ENCODE data around the gene PURB.
"Not testable (repeated sequence)": the region's sequence is repeated elsewhere in the genome, so short reads cannot be mapped to it uniquely, and the experiment has no call there.

Gene PURB

GRCh38 chr7:44885394-44886317 is at the start of gene PURB:
Gene PURB (minus strand): TSS chr7:44885530. CDS start chr7:44885348, 182 bp downstream.
- H3K9me3 Mint-ChIP-seq, result no peaks in the 10 kb centered on the region
- peak within 1 kb of the TSS; percentile 99 for H3K27ac Mint-ChIP-seq
- peak within 1 kb of the TSS; percentile 89 for H3K4me3 Mint-ChIP-seq
- H3K4me1 Mint-ChIP-seq, result peaks cover 45% of the 10 kb centered on the region
- ATAC-seq, result peak; percentile 96
- peak; percentile 97 to 98 for DNase-seq (ENCODE audit: low spot score in 2 of 2)
- H3K36me3 Mint-ChIP-seq, result peaks cover 51% of the 10 kb centered on the region

GRCh38 chr7:44935016-44935415 is 49.7 kb upstream of the PURB start:
- peak overlapping the region; percentile 29 for H3K27ac Mint-ChIP-seq
- H3K4me3 Mint-ChIP-seq, result no peak overlapping the region
- no peaks in the 10 kb centered on the region for H3K36me3 Mint-ChIP-seq
- DNase-seq (ENCODE audit: low spot score in 2 of 2) (no peak), ATAC-seq (no peak)
- peaks cover 9% of the 10 kb centered on the region for H3K4me1 Mint-ChIP-seq
- H3K9me3 Mint-ChIP-seq, result no peaks in the 10 kb centered on the region

GRCh38 chr7:44934510-44934909 is 49.2 kb upstream of the PURB start:
- not testable (repeated sequence) for DNase-seq (ENCODE audit: low spot score in 2 of 2); H3K4me1 Mint-ChIP-seq; H3K4me3 Mint-ChIP-seq; H3K9me3 Mint-ChIP-seq; H3K36me3 Mint-ChIP-seq; ATAC-seq
- H3K27ac Mint-ChIP-seq, result peak overlapping the region; percentile 29

GRCh38 chr7:44930921-44931320 is 45.6 kb upstream of the PURB start:
- DNase-seq (ENCODE audit: low spot score in 2 of 2), result no peak
- H3K36me3 Mint-ChIP-seq, result no peaks in the 10 kb centered on the region
- no peaks in the 10 kb centered on the region for H3K4me1 Mint-ChIP-seq
- no peak for ATAC-seq
- no peak overlapping the region for H3K27ac Mint-ChIP-seq
- H3K4me3 Mint-ChIP-seq, result no peak overlapping the region
- no peaks in the 10 kb centered on the region for H3K9me3 Mint-ChIP-seq

- Mint-ChIP-seq H3K4me3 (no peak overlapping the region), H3K36me3 (no peaks in the 10 kb centered on the region), H3K4me1 (peaks cover 12% of the 10 kb centered on the region), H3K9me3 (no peaks in the 10 kb centered on the region), H3K27ac (no peak overlapping the region)
- DNase-seq (ENCODE audit: low spot score in 2 of 2) (no peak), ATAC-seq (peak; percentile 33)
Measured at GRCh38 chr7:44922351-44922694, 37.0 kb upstream of the PURB start.

- H3K27ac Mint-ChIP-seq, result peak overlapping the region; percentile 12
- peaks cover 12% of the 10 kb centered on the region for H3K4me1 Mint-ChIP-seq
- H3K4me3 Mint-ChIP-seq, result no peak overlapping the region
- ATAC-seq (peak; percentile 99), DNase-seq (ENCODE audit: low spot score in 2 of 2) (peak; percentile 95 to 99)
- no peaks in the 10 kb centered on the region for H3K36me3 Mint-ChIP-seq
- H3K9me3 Mint-ChIP-seq, result no peaks in the 10 kb centered on the region
Measured at GRCh38 chr7:44921607-44922350, 36.4 kb upstream of the PURB start.

- no peak for ATAC-seq
- Mint-ChIP-seq H3K4me1 (peaks cover 12% of the 10 kb centered on the region), H3K27ac (no peak overlapping the region), H3K4me3 (no peak overlapping the region), H3K36me3 (no peaks in the 10 kb centered on the region), H3K9me3 (no peaks in the 10 kb centered on the region)
- DNase-seq (ENCODE audit: low spot score in 2 of 2), result no peak
Measured at GRCh38 chr7:44920119-44920518, 34.8 kb upstream of the PURB start.

- no peak overlapping the region for H3K27ac Mint-ChIP-seq
- H3K4me1 Mint-ChIP-seq, result peaks cover 12% of the 10 kb centered on the region
- H3K4me3 Mint-ChIP-seq, result no peak overlapping the region
- no peaks in the 10 kb centered on the region for H3K9me3 Mint-ChIP-seq
- no peak for ATAC-seq
- no peaks in the 10 kb centered on the region for H3K36me3 Mint-ChIP-seq
- no peak for DNase-seq (ENCODE audit: low spot score in 2 of 2)
Measured at GRCh38 chr7:44918029-44918428, 32.7 kb upstream of the PURB start.

GRCh38 chr7:44917465-44917864 is 32.1 kb upstream of the PURB start:
- Mint-ChIP-seq H3K9me3 (no peaks in the 10 kb centered on the region), H3K4me3 (no peak overlapping the region), H3K36me3 (no peaks in the 10 kb centered on the region), H3K4me1 (peaks cover 11% of the 10 kb centered on the region), H3K27ac (no peak overlapping the region)
- DNase-seq (ENCODE audit: low spot score in 2 of 2) (no peak), ATAC-seq (no peak)

GRCh38 chr7:44914992-44915607 is 29.8 kb upstream of the PURB start:
- peak overlapping the region; percentile 68 for H3K27ac Mint-ChIP-seq
- ATAC-seq (peak; percentile 92), DNase-seq (ENCODE audit: low spot score in 2 of 2) (peak in 1 of 2 donors; percentile 58)
- no peaks in the 10 kb centered on the region for H3K36me3 Mint-ChIP-seq
- H3K4me3 Mint-ChIP-seq, result no peak overlapping the region
- no peaks in the 10 kb centered on the region for H3K9me3 Mint-ChIP-seq
- H3K4me1 Mint-ChIP-seq, result no peaks in the 10 kb centered on the region

- ATAC-seq, result no peak
- Mint-ChIP-seq H3K27ac (peak overlapping the region; percentile 68), H3K4me3 (no peak overlapping the region), H3K4me1 (no peaks in the 10 kb centered on the region), H3K9me3 (no peaks in the 10 kb centered on the region), H3K36me3 (peaks cover 6% of the 10 kb centered on the region)
- DNase-seq (ENCODE audit: low spot score in 2 of 2), result no peak
Measured at GRCh38 chr7:44912775-44913347, 27.5 kb upstream of the PURB start.

GRCh38 chr7:44911911-44912310 is 26.6 kb upstream of the PURB start:
- ATAC-seq (no peak), DNase-seq (ENCODE audit: low spot score in 2 of 2) (no peak)
- no peaks in the 10 kb centered on the region for H3K4me1 Mint-ChIP-seq
- peaks cover 6% of the 10 kb centered on the region for H3K36me3 Mint-ChIP-seq
- no peak overlapping the region for H3K4me3 Mint-ChIP-seq
- H3K9me3 Mint-ChIP-seq, result no peaks in the 10 kb centered on the region
- no peak overlapping the region for H3K27ac Mint-ChIP-seq

- H3K4me1 Mint-ChIP-seq, result no peaks in the 10 kb centered on the region
Measured at GRCh38 chr7:44909596-44910389, 24.5 kb upstream of the PURB start.

GRCh38 chr7:44906965-44907364 is 21.6 kb upstream of the PURB start:
- ATAC-seq (no peak), DNase-seq (ENCODE audit: low spot score in 2 of 2) (no peak)
- no peaks in the 10 kb centered on the region for H3K4me1 Mint-ChIP-seq
- H3K27ac Mint-ChIP-seq, result no peak overlapping the region
- no peaks in the 10 kb centered on the region for H3K9me3 Mint-ChIP-seq
- no peak overlapping the region for H3K4me3 Mint-ChIP-seq
- peaks cover 6% of the 10 kb centered on the region for H3K36me3 Mint-ChIP-seq

More at GRCh38 chr7:44909596-44910389, 24.5 kb upstream of the PURB start:
- Mint-ChIP-seq H3K36me3 (peaks cover 6% of the 10 kb centered on the region), H3K4me3 (no peak overlapping the region), H3K27ac (no peak overlapping the region), H3K9me3 (no peaks in the 10 kb centered on the region)
- no peak for DNase-seq (ENCODE audit: low spot score in 2 of 2)
- no peak for ATAC-seq

Data from stimulated activated effector memory CD8-positive, alpha-beta T cell treated with anti-CD3 and anti-CD28 coated beads, Interleukin-12 subunit alpha, Interleukin-12 subunit beta, amount 100 ng/mL, for 72 hours (primary cell).